GM18499 (cell line): Measurements from ENCODE around the gene ABCF1.

Source experiments
- ATAC-seq: cut with Tn5 transposase; IDR thresholded peaks from one replicate; pipeline ENCODE4 v1.9.1; 2021; ENCODE audit warnings: moderate number of reproducible peaks; ENCODE audit not compliant: insufficient read depth, unreplicated experiment

The ABCF1 gene

GRCh38 chr6:30617565-30618269 is 46.5 kb downstream of the ABCF1 start, which contains the start of gene MRPS18B:
TSS of gene MRPS18B (plus strand) at chr6:30617840. CDS start at chr6:30617866, 26 bp downstream.
- ATAC-seq: peak; percentile 37

- no peak for ATAC-seq
Measured at GRCh38 chr6:30618270-30618797, 47.1 kb downstream of the ABCF1 start.

GRCh38 chr6:30619561-30619960 is 48.3 kb downstream of the ABCF1 start:
- no peak for ATAC-seq

GRCh38 chr6:30625511-30625910 is 54.3 kb downstream of the ABCF1 start:
- ATAC-seq: no peak

GRCh38 chr6:30626484-30627366 is 55.5 kb downstream of the ABCF1 start, which contains the start of gene ATAT1:
TSS of gene ATAT1 (plus strand) at chr6:30626874.
- ATAC-seq: no peak

- ATAC-seq: no peak
Measured at GRCh38 chr6:30635834-30636233, 64.6 kb downstream of the ABCF1 start.

GRCh38 chr6:30640481-30640880 is 69.2 kb downstream of the ABCF1 start:
- ATAC-seq: no peak

- ATAC-seq: no peak
Measured at GRCh38 chr6:30641048-30641447, 69.8 kb downstream of the ABCF1 start.
